ENCODE measurements around the gene CHURC1.

Gene CHURC1

GRCh38 chr14:64958743-64959142 is 44.5 kb downstream of the CHURC1 start:
- no peak for DNase-seq (ENCODE audit: low read depth, low spot score)
- in situ Hi-C loops (cut with HindIII; ENCODE audit: low sequenced_read_pairs) = no loop called here
- TF ChIP-seq CTCF (IDR thresholded peaks at IDR 0.05; ENCODE audit: low read depth, low read length) = no peak
- H3K4me3 ChIP-seq (ENCODE audit: low read depth, low read length) = no peak overlapping the region

GRCh38 chr14:64960762-64961276 is 46.6 kb downstream of the CHURC1 start:
- peak; percentile 25 for TF ChIP-seq CTCF (IDR thresholded peaks at IDR 0.05; ENCODE audit: low read depth, low read length)
- in situ Hi-C loops (cut with HindIII; ENCODE audit: low sequenced_read_pairs) = no loop called here

GRCh38 chr14:64963611-64964010 is 49.4 kb downstream of the CHURC1 start:
- in situ Hi-C loops (cut with HindIII; ENCODE audit: low sequenced_read_pairs) = no loop called here
- DNase-seq (ENCODE audit: low read depth, low spot score) = no peak
- no peak overlapping the region for H3K4me3 ChIP-seq (ENCODE audit: low read depth, low read length)
- TF ChIP-seq CTCF (IDR thresholded peaks at IDR 0.05; ENCODE audit: low read depth, low read length) = no peak

More at GRCh38 chr14:64960762-64961276, 46.6 kb downstream of the CHURC1 start:
- DNase-seq (ENCODE audit: low read depth, low spot score) = no peak
- H3K4me3 ChIP-seq (ENCODE audit: low read depth, low read length) = no peak overlapping the region

GRCh38 chr14:64965356-64966000 is 51.2 kb downstream of the CHURC1 start:
- in situ Hi-C loops (cut with HindIII; ENCODE audit: low sequenced_read_pairs) = no loop called here
- no peak for DNase-seq (ENCODE audit: low read depth, low spot score)
- no peak overlapping the region for H3K4me3 ChIP-seq (ENCODE audit: low read depth, low read length)
- TF ChIP-seq CTCF (IDR thresholded peaks at IDR 0.05; ENCODE audit: low read depth, low read length) = no peak

- no peak for DNase-seq (ENCODE audit: low read depth, low spot score)
- TF ChIP-seq CTCF (IDR thresholded peaks at IDR 0.05; ENCODE audit: low read depth, low read length) = no peak
- H3K4me3 ChIP-seq (ENCODE audit: low read depth, low read length) = no peak overlapping the region
- in situ Hi-C loops (cut with HindIII; ENCODE audit: low sequenced_read_pairs) = no loop called here
Observed at GRCh38 chr14:64966976-64967375, 52.7 kb downstream of the CHURC1 start.

GRCh38 chr14:64968167-64968566 is 53.9 kb downstream of the CHURC1 start:
- no peak for TF ChIP-seq CTCF (IDR thresholded peaks at IDR 0.05; ENCODE audit: low read depth, low read length)
- no peak overlapping the region for H3K4me3 ChIP-seq (ENCODE audit: low read depth, low read length)
- no peak for DNase-seq (ENCODE audit: low read depth, low spot score)
- in situ Hi-C loops (cut with HindIII; ENCODE audit: low sequenced_read_pairs) = no loop called here
